Fibroblast of mammary gland (primary cell): Measurements from ENCODE around the gene DPP9.
A peak's percentile ranks its signal among the peaks of the same experiment; 100 is the strongest.

ENCODE experiments used
- DNase-seq: peaks from one replicate; pipeline ENCODE4 v3.0.0-alpha.2; 2010; ENCODE audit warnings: low read depth
- H3K4me3 ChIP-seq: 2 replicates; pipeline ENCODE4 v1.5.1; 2011; ENCODE audit warnings: low read depth, mild to moderate bottlenecking, low read length, moderate library complexity; ENCODE audit not compliant: control insufficient read depth
- CTCF ChIP-seq: conservative IDR thresholded peaks from 2 replicates; pipeline ENCODE4 v1.5.1; 2011; ENCODE audit warnings: low read depth, low read length, inconsistent platforms; ENCODE audit not compliant: control insufficient read depth, insufficient read depth

The DPP9 gene

GRCh38 chr19:4723595-4724514 lies at the start of gene DPP9:
DPP9 (minus strand) TSS chr19:4723842; CDS start chr19:4719906, 3,936 bp downstream.
- TF ChIP-seq CTCF: no peak
- DNase-seq: peak; percentile 98
- peak within 1 kb of the TSS; percentile 97 for H3K4me3 ChIP-seq

GRCh38 chr19:4773047-4773640 lies 49.5 kb upstream of the DPP9 start:
- no peak for TF ChIP-seq CTCF
- no peak for DNase-seq
- H3K4me3 ChIP-seq: no peak overlapping the region

- TF ChIP-seq CTCF: no peak
- DNase-seq: no peak
- no peak overlapping the region for H3K4me3 ChIP-seq
These were observed 48.9 kb upstream of the DPP9 start for GRCh38 chr19:4772566-4772965.

- TF ChIP-seq CTCF: no peak
- DNase-seq: peak; percentile 81
- no peak overlapping the region for H3K4me3 ChIP-seq
These were observed 45.5 kb upstream of the DPP9 start for GRCh38 chr19:4768934-4769777.

- no peak for TF ChIP-seq CTCF
- DNase-seq: no peak
- H3K4me3 ChIP-seq: no peak overlapping the region
These were observed 40.7 kb upstream of the DPP9 start for GRCh38 chr19:4764393-4764660.

- TF ChIP-seq CTCF: no peak
- H3K4me3 ChIP-seq: no peak overlapping the region
- DNase-seq: no peak
These were observed 39.4 kb upstream of the DPP9 start for GRCh38 chr19:4763021-4763420.
